K562 (cell line): ENCODE measurements around the gene MYH3. TPM values are rescaled to one million over a fixed set of nuclear protein-coding genes. Genes with fewer than 3 reads are reported as not detected.

ENCODE experiments used
- E2F3 ChIP-seq: fragments of 250-450 bp; sonication (Bioruptor Pico); IDR thresholded peaks from 2 replicates; pipeline ENCODE4 v1.4.0; 2020; ENCODE audit warnings: mild to moderate bottlenecking
- KDM1A ChIP-seq, 2 experiments: fragments of 450-650 bp; IDR thresholded peaks; 2 replicates each; pipeline ENCODE4 v1.6.1; 2016; ENCODE audit warnings: mild to moderate bottlenecking in 2 of 2
- MAZ ChIP-seq, 2 experiments: fragments of 450-650 bp in 1 of 2; sonication (generic) in 1 of 2; formaldehyde crosslinking; IDR thresholded peaks in 1 of 2; conservative IDR thresholded peaks in 1 of 2; 2 replicates each; pipeline versions ENCODE4 v1.4.0 to v1.5.0; 2020; ENCODE audit warnings: mild to moderate bottlenecking in 1 of 2, missing genetic modification reagents in 1 of 2
- MLX ChIP-seq, 2 experiments: fragments of 450-650 bp in 1 of 2; sonication (generic) in 1 of 2; formaldehyde crosslinking; conservative IDR thresholded peaks; 2 replicates each; pipeline versions ENCODE4 v1.4.0 to v1.8.1; 2020 to 2022; ENCODE audit warnings: mild to moderate bottlenecking in 1 of 2, missing genetic modification reagents in 1 of 2
- PHB ChIP-seq: fragments of 250-450 bp; sonication (Bioruptor Pico); IDR thresholded peaks from 2 replicates; pipeline ENCODE4 v1.5.0; 2021
- SRSF1 ChIP-seq: fragments of 200-400 bp; formaldehyde crosslinking; IDR thresholded peaks from 2 replicates; pipeline ENCODE4 v1.6.1; 2017; ENCODE audit warnings: mild to moderate bottlenecking, low read depth, low read length, moderate library complexity
- ZNF232 ChIP-seq: sonication (generic); formaldehyde crosslinking; IDR thresholded peaks from 2 replicates; pipeline ENCODE4 v1.8.0; 2022; ENCODE audit warnings: mild to moderate bottlenecking, missing genetic modification reagents
- polyA plus RNA-seq, 8 experiments: library from polyadenylated mRNA; depleted of rRNA in 4 of 8; stranded (reverse) in 5 of 8; unstranded in 3 of 8; fragments of >200 nt; fragmentation: Nextera tagmentation in 2 of 8; fragmentation: Illumina TruSeq in 1 of 8; extraction: Ambion mirVana in 2 of 8; extraction: Trizol in 1 of 8; gene quantifications; 2 replicates each; pipeline versions ENCODE4 v1.2.1 to v1.2.3, GENCODE V29; 2011 to 2014; ENCODE audit warnings: inconsistent platforms in 1 of 8, missing spikeins in 1 of 8
- total RNA-seq, 7 experiments: library from RNA; depleted of rRNA in 6 of 7; stranded (reverse); fragments of >200 nt in 6 of 7; fragmentation: Illumina TruSeq in 2 of 7; extraction: Trizol in 2 of 7; gene quantifications; 2 replicates each; pipeline versions ENCODE4 v1.2.1 to v1.2.3, GENCODE V29; 2011 to 2021; ENCODE audit warnings: low replicate concordance in 1 of 7
- TF ChIP-seq, protein P1 (sequence below): sonication (generic); formaldehyde crosslinking; IDR thresholded peaks from 2 replicates; pipeline ENCODE4 v1.8.0; 2023; ENCODE audit warnings: missing genetic modification reagents, mild to moderate bottlenecking, borderline replicate concordance
- TF ChIP-seq, protein P2 (sequence below): fragments of 450-650 bp; IDR thresholded peaks from 2 replicates; pipeline ENCODE4 v1.6.1; 2017; ENCODE audit warnings: antibody characterized with exemption
- TF ChIP-seq, protein P3 (sequence below): fragments of 150-350 bp; IDR thresholded peaks from 2 replicates; pipeline ENCODE4 v1.6.1; 2014; ENCODE audit warnings: low read depth, mild to moderate bottlenecking, low read length, borderline replicate concordance
- TF ChIP-seq, protein P4 (sequence below): fragments of 250-450 bp; sonication (Bioruptor Pico); IDR thresholded peaks from 2 replicates; pipeline ENCODE4 v1.5.0; 2020; ENCODE audit warnings: mild to moderate bottlenecking

Gene MYH3
- total and polyA plus RNA-seq, 9 of the 15 experiments (the other 6 are each of a cell fraction or from before 2014, with no cell fraction given), result 0.24 to 0.75 (median 0.40) TPM; not detected in 1

DNA sequence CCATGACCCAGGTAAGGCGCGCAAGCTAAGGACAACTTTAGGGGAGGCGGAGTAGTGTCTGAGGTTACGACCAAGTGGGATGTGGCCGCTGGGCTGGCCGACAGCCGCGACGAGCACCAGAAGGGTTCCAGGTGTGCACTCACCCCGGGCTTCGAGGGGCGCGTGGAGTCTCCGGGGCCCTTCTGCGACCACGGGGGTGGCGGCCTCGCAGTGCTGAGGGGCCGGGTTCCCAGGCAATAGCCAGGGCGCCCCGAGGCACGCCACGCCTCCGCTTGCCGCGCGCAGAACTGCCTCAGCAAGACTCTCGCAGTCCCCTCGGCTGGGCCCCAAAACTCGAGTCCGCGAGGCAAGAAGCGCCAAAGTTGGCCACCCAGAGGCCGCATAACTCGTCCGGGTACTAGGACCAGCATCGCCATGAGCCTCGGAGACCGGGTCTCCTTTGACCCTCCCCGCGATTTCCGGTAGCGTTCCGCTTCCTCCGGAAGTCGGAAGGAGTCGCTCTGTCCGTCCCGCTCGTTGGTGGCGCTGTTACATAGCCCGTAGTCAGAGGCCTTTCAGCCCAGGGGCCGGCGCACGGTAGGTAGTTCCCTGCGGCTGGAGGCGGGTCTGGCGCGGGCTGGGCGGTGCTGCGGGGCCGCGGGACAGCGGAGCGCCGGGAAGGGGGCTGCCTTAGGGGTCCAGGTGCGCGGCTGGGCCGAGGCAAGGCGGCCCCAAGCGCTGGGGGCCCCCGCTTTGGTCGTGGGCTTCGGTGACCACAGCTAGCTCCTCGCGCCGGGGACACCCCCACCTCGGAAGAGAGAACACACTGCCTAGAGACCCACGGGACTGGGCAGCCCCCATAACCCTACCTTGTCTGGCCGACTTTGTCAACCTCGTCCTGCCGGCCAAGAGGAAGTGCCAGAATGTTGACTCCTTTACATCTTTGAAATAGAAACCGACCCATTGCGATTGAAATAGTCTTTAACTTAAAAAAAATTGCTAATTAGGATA is 40.3 kb upstream of the MYH3 start, which contains the start of the genes ADPRM and SCO1 (continued):
- TF ChIP-seq, protein P1, sequence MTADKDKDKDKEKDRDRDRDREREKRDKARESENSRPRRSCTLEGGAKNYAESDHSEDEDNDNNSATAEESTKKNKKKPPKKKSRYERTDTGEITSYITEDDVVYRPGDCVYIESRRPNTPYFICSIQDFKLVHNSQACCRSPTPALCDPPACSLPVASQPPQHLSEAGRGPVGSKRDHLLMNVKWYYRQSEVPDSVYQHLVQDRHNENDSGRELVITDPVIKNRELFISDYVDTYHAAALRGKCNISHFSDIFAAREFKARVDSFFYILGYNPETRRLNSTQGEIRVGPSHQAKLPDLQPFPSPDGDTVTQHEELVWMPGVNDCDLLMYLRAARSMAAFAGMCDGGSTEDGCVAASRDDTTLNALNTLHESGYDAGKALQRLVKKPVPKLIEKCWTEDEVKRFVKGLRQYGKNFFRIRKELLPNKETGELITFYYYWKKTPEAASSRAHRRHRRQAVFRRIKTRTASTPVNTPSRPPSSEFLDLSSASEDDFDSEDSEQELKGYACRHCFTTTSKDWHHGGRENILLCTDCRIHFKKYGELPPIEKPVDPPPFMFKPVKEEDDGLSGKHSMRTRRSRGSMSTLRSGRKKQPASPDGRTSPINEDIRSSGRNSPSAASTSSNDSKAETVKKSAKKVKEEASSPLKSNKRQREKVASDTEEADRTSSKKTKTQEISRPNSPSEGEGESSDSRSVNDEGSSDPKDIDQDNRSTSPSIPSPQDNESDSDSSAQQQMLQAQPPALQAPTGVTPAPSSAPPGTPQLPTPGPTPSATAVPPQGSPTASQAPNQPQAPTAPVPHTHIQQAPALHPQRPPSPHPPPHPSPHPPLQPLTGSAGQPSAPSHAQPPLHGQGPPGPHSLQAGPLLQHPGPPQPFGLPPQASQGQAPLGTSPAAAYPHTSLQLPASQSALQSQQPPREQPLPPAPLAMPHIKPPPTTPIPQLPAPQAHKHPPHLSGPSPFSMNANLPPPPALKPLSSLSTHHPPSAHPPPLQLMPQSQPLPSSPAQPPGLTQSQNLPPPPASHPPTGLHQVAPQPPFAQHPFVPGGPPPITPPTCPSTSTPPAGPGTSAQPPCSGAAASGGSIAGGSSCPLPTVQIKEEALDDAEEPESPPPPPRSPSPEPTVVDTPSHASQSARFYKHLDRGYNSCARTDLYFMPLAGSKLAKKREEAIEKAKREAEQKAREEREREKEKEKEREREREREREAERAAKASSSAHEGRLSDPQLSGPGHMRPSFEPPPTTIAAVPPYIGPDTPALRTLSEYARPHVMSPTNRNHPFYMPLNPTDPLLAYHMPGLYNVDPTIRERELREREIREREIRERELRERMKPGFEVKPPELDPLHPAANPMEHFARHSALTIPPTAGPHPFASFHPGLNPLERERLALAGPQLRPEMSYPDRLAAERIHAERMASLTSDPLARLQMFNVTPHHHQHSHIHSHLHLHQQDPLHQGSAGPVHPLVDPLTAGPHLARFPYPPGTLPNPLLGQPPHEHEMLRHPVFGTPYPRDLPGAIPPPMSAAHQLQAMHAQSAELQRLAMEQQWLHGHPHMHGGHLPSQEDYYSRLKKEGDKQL, result no peak
- no peak for TF ChIP-seq E2F3 (CRISPR knock-in tag)
- TF ChIP-seq, protein P2, sequence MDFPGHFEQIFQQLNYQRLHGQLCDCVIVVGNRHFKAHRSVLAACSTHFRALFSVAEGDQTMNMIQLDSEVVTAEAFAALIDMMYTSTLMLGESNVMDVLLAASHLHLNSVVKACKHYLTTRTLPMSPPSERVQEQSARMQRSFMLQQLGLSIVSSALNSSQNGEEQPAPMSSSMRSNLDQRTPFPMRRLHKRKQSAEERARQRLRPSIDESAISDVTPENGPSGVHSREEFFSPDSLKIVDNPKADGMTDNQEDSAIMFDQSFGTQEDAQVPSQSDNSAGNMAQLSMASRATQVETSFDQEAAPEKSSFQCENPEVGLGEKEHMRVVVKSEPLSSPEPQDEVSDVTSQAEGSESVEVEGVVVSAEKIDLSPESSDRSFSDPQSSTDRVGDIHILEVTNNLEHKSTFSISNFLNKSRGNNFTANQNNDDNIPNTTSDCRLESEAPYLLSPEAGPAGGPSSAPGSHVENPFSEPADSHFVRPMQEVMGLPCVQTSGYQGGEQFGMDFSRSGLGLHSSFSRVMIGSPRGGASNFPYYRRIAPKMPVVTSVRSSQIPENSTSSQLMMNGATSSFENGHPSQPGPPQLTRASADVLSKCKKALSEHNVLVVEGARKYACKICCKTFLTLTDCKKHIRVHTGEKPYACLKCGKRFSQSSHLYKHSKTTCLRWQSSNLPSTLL, result no peak
- TF ChIP-seq ZNF232, result no peak
- TF ChIP-seq, protein P3, sequence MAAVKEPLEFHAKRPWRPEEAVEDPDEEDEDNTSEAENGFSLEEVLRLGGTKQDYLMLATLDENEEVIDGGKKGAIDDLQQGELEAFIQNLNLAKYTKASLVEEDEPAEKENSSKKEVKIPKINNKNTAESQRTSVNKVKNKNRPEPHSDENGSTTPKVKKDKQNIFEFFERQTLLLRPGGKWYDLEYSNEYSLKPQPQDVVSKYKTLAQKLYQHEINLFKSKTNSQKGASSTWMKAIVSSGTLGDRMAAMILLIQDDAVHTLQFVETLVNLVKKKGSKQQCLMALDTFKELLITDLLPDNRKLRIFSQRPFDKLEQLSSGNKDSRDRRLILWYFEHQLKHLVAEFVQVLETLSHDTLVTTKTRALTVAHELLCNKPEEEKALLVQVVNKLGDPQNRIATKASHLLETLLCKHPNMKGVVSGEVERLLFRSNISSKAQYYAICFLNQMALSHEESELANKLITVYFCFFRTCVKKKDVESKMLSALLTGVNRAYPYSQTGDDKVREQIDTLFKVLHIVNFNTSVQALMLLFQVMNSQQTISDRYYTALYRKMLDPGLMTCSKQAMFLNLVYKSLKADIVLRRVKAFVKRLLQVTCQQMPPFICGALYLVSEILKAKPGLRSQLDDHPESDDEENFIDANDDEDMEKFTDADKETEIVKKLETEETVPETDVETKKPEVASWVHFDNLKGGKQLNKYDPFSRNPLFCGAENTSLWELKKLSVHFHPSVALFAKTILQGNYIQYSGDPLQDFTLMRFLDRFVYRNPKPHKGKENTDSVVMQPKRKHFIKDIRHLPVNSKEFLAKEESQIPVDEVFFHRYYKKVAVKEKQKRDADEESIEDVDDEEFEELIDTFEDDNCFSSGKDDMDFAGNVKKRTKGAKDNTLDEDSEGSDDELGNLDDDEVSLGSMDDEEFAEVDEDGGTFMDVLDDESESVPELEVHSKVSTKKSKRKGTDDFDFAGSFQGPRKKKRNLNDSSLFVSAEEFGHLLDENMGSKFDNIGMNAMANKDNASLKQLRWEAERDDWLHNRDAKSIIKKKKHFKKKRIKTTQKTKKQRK, result no peak
- peak in 1 of 2 experiments; percentile 57; a peak in 1 of 4 replicates for TF ChIP-seq MAZ (CRISPR knock-in tag; conservative IDR thresholded peaks at IDR 0.05 in 1 of 2, IDR thresholded peaks at IDR 0.05 in 1 of 2)
- TF ChIP-seq, protein P4, sequence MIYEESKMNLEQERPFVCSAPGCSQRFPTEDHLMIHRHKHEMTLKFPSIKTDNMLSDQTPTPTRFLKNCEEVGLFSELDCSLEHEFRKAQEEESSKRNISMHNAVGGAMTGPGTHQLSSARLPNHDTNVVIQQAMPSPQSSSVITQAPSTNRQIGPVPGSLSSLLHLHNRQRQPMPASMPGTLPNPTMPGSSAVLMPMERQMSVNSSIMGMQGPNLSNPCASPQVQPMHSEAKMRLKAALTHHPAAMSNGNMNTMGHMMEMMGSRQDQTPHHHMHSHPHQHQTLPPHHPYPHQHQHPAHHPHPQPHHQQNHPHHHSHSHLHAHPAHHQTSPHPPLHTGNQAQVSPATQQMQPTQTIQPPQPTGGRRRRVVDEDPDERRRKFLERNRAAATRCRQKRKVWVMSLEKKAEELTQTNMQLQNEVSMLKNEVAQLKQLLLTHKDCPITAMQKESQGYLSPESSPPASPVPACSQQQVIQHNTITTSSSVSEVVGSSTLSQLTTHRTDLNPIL (CRISPR knock-in tag), result no peak
- TF ChIP-seq MLX (CRISPR knock-in tag; conservative IDR thresholded peaks at IDR 0.05), result no peak
- no peak for TF ChIP-seq KDM1A (IDR thresholded peaks at IDR 0.05)
- no peak for TF ChIP-seq SRSF1
- TF ChIP-seq PHB (CRISPR knock-in tag), result no peak
